OCI-LY1 (cell line): ENCODE measurements around the gene GYPA.
"Not testable (repeated sequence)": the region's sequence is repeated elsewhere in the genome, so short reads cannot be mapped to it uniquely, and the experiment has no call there.

Experiments
- H2AFZ ChIP-seq: fragments of 200-600 bp; sonication (generic), shearing (Covaris generic); 2 replicates; pipeline ENCODE4 v1.6.0; 2014; ENCODE audit warnings: antibody characterized with exemption, mild to moderate bottlenecking, low read length
- H3F3A ChIP-seq: fragments of 200-600 bp; sonication (generic), shearing (Covaris generic); 2 replicates; pipeline ENCODE4 v1.6.0; 2014; ENCODE audit warnings: mild to moderate bottlenecking, antibody characterized with exemption, low read length, moderate library complexity; ENCODE audit not compliant: insufficient read depth
- H3K27ac ChIP-seq: fragments of 200-600 bp; sonication (generic); 2 replicates; pipeline ENCODE4 v1.5.1; 2014; ENCODE audit warnings: low read length, mixed run types, mild to moderate bottlenecking, low read depth; ENCODE audit not compliant: poor library complexity, severe bottlenecking
- H3K27me3 ChIP-seq: fragments of 200-600 bp; sonication (generic); 2 replicates; pipeline ENCODE4 v1.6.0; 2014; ENCODE audit warnings: antibody characterized with exemption, mild to moderate bottlenecking, low read length, moderate library complexity; ENCODE audit not compliant: insufficient read depth
- H3K36me3 ChIP-seq: fragments of 200-600 bp; sonication (generic); 2 replicates; pipeline ENCODE4 v1.6.1; 2014; ENCODE audit warnings: mild to moderate bottlenecking, antibody characterized with exemption, low read length, moderate library complexity, mixed read lengths; ENCODE audit not compliant: insufficient read depth
- H3K4me1 ChIP-seq: fragments of 200-600 bp; sonication (generic); 2 replicates; pipeline ENCODE4 v1.5.1; 2014; ENCODE audit warnings: mild to moderate bottlenecking, low read length, moderate library complexity; ENCODE audit not compliant: insufficient read depth, severe bottlenecking
- H3K4me2 ChIP-seq: fragments of 200-600 bp; sonication (generic), shearing (Covaris generic); 2 replicates; pipeline ENCODE4 v1.6.1; 2014; ENCODE audit warnings: low read length
- H3K4me3 ChIP-seq: fragments of 200-600 bp; sonication (generic); 2 replicates; pipeline ENCODE4 v1.5.1; 2014; ENCODE audit warnings: low read length, low read depth, mild to moderate bottlenecking, mixed read lengths; ENCODE audit not compliant: poor library complexity, severe bottlenecking
- H3K79me2 ChIP-seq: fragments of 200-600 bp; shearing (Covaris generic); 2 replicates; pipeline ENCODE4 v1.6.1; 2016; ENCODE audit warnings: mixed run types, low read length, mixed read lengths; ENCODE audit not compliant: insufficient read depth
- H3K9ac ChIP-seq: fragments of 200-600 bp; sonication (generic), shearing (Covaris generic); 2 replicates; pipeline ENCODE4 v1.6.1; 2014; ENCODE audit warnings: mild to moderate bottlenecking, low read length, mixed read lengths
- H3K9me2 ChIP-seq: fragments of 200-600 bp; sonication (generic), shearing (Covaris generic); 2 replicates; pipeline ENCODE4 v1.6.1; 2014; ENCODE audit warnings: low read depth, mild to moderate bottlenecking, low read length, mixed read lengths
- H3K9me3 ChIP-seq: fragments of 200-600 bp; shearing (Covaris generic); 2 replicates; pipeline ENCODE4 v1.6.1; 2014; ENCODE audit warnings: low read length, mixed read lengths
- H4K20me1 ChIP-seq: fragments of 200-600 bp; sonication (generic), shearing (Covaris generic); 2 replicates; pipeline ENCODE4 v1.6.0; 2016; ENCODE audit warnings: mild to moderate bottlenecking, low read length; ENCODE audit not compliant: insufficient read depth
- EZH2 ChIP-seq: fragments of 200-600 bp; sonication (generic), shearing (Covaris generic); IDR thresholded peaks from 2 replicates; pipeline ENCODE4 v1.8.0; 2017; ENCODE audit warnings: borderline replicate concordance, mixed run types, mild to moderate bottlenecking, antibody characterized with exemption, low read length, moderate library complexity, mixed read lengths
- TF ChIP-seq, protein P1 (sequence below): fragments of 200-600 bp; sonication (generic), shearing (Covaris generic); IDR thresholded peaks from 2 replicates; pipeline ENCODE4 v1.5.1; 2017; ENCODE audit warnings: mild to moderate bottlenecking, antibody characterized with exemption, low read length, moderate library complexity, mixed read lengths

The GYPA gene

GRCh38 chr4:144093995-144094394, 46.5 kb downstream of the GYPA start:
- not testable (repeated sequence) for H3K79me2 ChIP-seq, H2AFZ ChIP-seq, H3K4me2 ChIP-seq, H4K20me1 ChIP-seq, H3K36me3 ChIP-seq, H3K9me2 ChIP-seq, H3K9me3 ChIP-seq, H3K4me3 ChIP-seq, H3K9ac ChIP-seq, H3K27ac ChIP-seq, H3K4me1 ChIP-seq, H3F3A ChIP-seq, H3K27me3 ChIP-seq

DNA sequence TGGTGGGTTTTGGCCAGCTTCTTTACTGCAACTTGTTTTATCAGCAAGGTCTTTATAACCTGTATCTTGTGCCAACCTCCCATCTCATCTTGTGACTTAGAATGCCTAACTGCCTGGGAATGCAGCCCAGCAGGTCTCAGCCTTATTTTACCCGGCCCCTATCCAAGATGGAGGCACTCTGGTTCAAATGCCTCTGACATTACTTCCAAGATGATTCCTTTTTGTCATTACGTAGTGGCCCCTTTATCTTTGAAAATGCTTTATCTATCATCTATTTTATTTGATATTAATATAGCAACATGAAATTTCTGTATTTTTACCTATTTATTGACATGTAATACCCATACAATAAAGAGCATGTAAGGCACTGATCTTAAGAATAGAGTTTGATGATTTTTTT, 49.3 kb downstream of the GYPA start:
- H3K4me3 ChIP-seq, H3K27me3 ChIP-seq, H3K9me2 ChIP-seq, H4K20me1 ChIP-seq, H3K9me3 ChIP-seq, H3K9ac ChIP-seq, H3K27ac ChIP-seq, H3K4me1 ChIP-seq, H3F3A ChIP-seq, H3K36me3 ChIP-seq, H3K4me2 ChIP-seq, H2AFZ ChIP-seq, H3K79me2 ChIP-seq: not testable (repeated sequence)

GRCh38 chr4:144090744-144091143, 49.8 kb downstream of the GYPA start:
- Histone ChIP-seq H3K79me2 (no peaks in the 10 kb centered on the region), H2AFZ (no peak overlapping the region), H3F3A (no peaks in the 10 kb centered on the region), H3K27me3 (no peaks in the 10 kb centered on the region), H3K9ac (no peak overlapping the region), H3K4me3 (no peak overlapping the region), H3K9me3 (no peaks in the 10 kb centered on the region), H3K9me2 (no peaks in the 10 kb centered on the region), H4K20me1 (no peaks in the 10 kb centered on the region), H3K27ac (no peak overlapping the region), H3K4me1 (no peaks in the 10 kb centered on the region), H3K4me2 (no peak overlapping the region), H3K36me3 (no peaks in the 10 kb centered on the region)
- TF ChIP-seq EZH2: no peak
- TF ChIP-seq, protein P1, sequence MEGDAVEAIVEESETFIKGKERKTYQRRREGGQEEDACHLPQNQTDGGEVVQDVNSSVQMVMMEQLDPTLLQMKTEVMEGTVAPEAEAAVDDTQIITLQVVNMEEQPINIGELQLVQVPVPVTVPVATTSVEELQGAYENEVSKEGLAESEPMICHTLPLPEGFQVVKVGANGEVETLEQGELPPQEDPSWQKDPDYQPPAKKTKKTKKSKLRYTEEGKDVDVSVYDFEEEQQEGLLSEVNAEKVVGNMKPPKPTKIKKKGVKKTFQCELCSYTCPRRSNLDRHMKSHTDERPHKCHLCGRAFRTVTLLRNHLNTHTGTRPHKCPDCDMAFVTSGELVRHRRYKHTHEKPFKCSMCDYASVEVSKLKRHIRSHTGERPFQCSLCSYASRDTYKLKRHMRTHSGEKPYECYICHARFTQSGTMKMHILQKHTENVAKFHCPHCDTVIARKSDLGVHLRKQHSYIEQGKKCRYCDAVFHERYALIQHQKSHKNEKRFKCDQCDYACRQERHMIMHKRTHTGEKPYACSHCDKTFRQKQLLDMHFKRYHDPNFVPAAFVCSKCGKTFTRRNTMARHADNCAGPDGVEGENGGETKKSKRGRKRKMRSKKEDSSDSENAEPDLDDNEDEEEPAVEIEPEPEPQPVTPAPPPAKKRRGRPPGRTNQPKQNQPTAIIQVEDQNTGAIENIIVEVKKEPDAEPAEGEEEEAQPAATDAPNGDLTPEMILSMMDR: no peak

DNA sequence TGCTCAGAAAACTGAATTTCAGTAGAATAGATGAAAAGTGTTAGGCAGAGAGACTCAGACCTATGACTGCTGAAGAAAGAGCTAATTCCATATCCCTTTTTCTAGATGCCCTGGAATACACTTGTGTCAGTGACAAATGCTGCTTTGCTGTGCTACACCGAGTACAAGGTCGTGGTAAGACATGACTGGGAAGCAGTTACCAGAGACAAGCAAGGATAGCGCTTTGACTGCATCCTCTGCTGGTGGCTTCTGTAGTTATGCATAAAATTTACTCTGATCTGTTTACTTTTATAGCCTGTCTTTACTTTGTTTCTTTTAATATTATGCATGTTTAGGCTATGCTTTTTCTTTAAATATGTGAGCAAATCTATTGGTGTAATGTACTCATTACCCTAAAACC, 58.5 kb downstream of the GYPA start:
- not testable (repeated sequence) for H3K9ac ChIP-seq, H3K4me2 ChIP-seq, H3K36me3 ChIP-seq, H3K4me3 ChIP-seq, H3K9me3 ChIP-seq, H3K9me2 ChIP-seq, H3K27me3 ChIP-seq, H3K79me2 ChIP-seq, H3K4me1 ChIP-seq, H3K27ac ChIP-seq, H2AFZ ChIP-seq, H4K20me1 ChIP-seq, H3F3A ChIP-seq

- not testable (repeated sequence) for H3K4me3 ChIP-seq, H3K4me2 ChIP-seq, H3K36me3 ChIP-seq, H3K27ac ChIP-seq, H4K20me1 ChIP-seq, H3K9me3 ChIP-seq, H3K4me1 ChIP-seq, H3F3A ChIP-seq, H3K27me3 ChIP-seq, H2AFZ ChIP-seq, H3K9ac ChIP-seq, H3K9me2 ChIP-seq, H3K79me2 ChIP-seq
Observed at GRCh38 chr4:144080135-144080534, 60.4 kb downstream of the GYPA start.

- not testable (repeated sequence) for H3K4me3 ChIP-seq, H3K9me3 ChIP-seq, H3K27me3 ChIP-seq, H3K9ac ChIP-seq, H4K20me1 ChIP-seq, H3F3A ChIP-seq, H3K9me2 ChIP-seq, H3K27ac ChIP-seq, H3K79me2 ChIP-seq, H3K4me1 ChIP-seq, H3K4me2 ChIP-seq, H3K36me3 ChIP-seq, H2AFZ ChIP-seq
Observed at GRCh38 chr4:144078746-144079145, 61.8 kb downstream of the GYPA start.

DNA sequence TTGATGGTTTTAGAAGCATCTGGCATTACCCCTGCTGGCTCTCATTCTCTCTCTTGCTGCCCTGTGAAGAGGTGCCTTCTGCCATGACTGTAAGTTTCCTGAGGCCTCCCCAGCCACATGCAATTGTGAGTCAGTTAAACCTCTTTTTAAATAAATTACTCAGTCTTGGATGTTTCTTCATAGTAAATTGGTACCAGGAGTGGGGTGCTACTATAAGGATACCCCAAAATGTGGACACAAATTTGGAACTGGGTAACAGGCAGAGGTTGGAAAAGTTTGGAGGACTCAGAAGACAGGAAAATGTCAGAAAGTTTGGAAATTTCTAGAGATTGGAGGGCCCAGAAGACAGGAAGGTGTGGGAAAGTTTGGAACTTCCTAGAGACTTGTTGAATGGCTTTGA, 79.0 kb downstream of the GYPA start:
- not testable (repeated sequence) for H3K4me2 ChIP-seq, H2AFZ ChIP-seq, H3K9me3 ChIP-seq, H3F3A ChIP-seq, H3K79me2 ChIP-seq, H3K36me3 ChIP-seq, H3K4me3 ChIP-seq, H3K9ac ChIP-seq, H3K27ac ChIP-seq, H4K20me1 ChIP-seq, H3K9me2 ChIP-seq, H3K27me3 ChIP-seq, H3K4me1 ChIP-seq
